ENCODE data around the gene LYSMD2. TPM values are rescaled to one million over a fixed set of nuclear protein-coding genes. Genes with fewer than 3 reads are reported as not detected.

Gene LYSMD2
- total and polyA plus RNA-seq, 2 experiments from 2014 or later, result 6.3 to 6.7 TPM

DNA sequence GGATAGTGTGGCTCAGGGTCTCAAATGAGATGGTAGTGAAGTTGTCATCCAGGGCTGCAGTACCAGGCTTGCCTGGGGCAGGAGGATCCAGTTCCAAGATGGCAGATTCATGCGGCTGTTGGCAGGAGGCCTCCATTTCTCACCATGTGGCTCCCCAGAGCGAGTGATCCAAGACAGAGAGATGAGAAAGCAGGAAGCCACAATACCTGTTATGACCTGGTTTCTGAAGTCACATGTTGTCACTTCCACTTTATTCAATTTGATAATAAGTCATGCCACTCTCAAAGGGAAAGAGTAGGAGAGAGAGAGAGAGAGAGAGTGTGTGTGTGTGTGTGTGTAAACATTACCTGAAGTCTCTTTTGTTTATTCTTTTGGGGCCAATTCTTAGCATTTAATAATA is 44.1 kb upstream of the LYSMD2 start:
- Histone ChIP-seq H3K27ac (no peak overlapping the region), H3K4me2 (ENCODE audit: unreplicated experiment) (no peak overlapping the region), H3K9me2 (ENCODE audit: insufficient read depth) (no peaks in the 10 kb centered on the region), H2AFZ (no peak overlapping the region), H3K9ac (no peak overlapping the region), H3K4me3 (no peak overlapping the region), H4K20me1 (ENCODE audit: insufficient read depth) (no peaks in the 10 kb centered on the region), H3K79me2 (ENCODE audit: insufficient read depth) (no peaks in the 10 kb centered on the region), H3K4me1 (ENCODE audit: insufficient read depth) (no peaks in the 10 kb centered on the region), H3F3A (ENCODE audit: insufficient read depth) (peaks cover 3% of the 10 kb centered on the region; the same call in 1 of the 2 replicates), H3K27me3 (replicated peaks; ENCODE audit: insufficient read depth) (no peaks in the 10 kb centered on the region), H3K36me3 (ENCODE audit: low read depth) (peaks cover 8% of the 10 kb centered on the region; the same call in 1 of the 2 replicates), H3K9me3 (ENCODE audit: low read depth) (no peaks in the 10 kb centered on the region)
- in situ Hi-C loops (cut with MboI), result no loop called here
- DNase-seq, result no peak
- WGBS, 2 experiments (ENCODE audit: low coverage in 1 of 2, low lambda C conversion rate in 2 of 2, missing lambda C conversion rate in 2 of 2), result 70 to 74% methylated on average over 2 of the region's 2 CpGs
- TF ChIP-seq EZH2 (IDR thresholded peaks at IDR 0.05; ENCODE audit: insufficient read depth, poor library complexity, severe bottlenecking) (no peak), EZH2phosphoT487 (IDR thresholded peaks at IDR 0.05; ENCODE audit: insufficient read depth, low read depth) (no peak)

DNA sequence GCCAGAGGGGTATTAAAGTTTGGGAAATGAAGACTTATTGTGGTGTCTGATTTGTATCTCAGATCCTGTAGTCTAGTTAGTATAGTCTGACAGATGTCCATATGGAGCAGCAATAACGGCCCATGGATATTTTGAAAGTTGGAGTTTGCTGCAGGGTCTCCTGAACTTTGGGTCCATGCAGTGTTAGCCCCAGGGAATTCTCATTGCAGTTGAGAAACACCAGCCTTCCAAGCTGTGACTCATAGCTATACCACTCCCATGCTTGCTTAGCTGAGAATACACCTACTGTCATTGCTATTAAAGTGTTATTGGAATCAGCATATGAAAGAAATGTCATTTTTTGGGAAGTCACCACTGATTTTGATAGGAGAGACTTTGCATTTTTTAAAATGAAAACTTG is 43.2 kb upstream of the LYSMD2 start:
- Histone ChIP-seq H3K36me3 (ENCODE audit: low read depth) (peaks cover 8% of the 10 kb centered on the region; the same call in 1 of the 2 replicates), H3F3A (ENCODE audit: insufficient read depth) (peaks cover 3% of the 10 kb centered on the region; the same call in 1 of the 2 replicates), H2AFZ (no peak overlapping the region), H3K4me2 (ENCODE audit: unreplicated experiment) (no peak overlapping the region), H3K9me3 (ENCODE audit: low read depth) (no peaks in the 10 kb centered on the region), H3K9me2 (ENCODE audit: insufficient read depth) (no peaks in the 10 kb centered on the region), H3K4me1 (ENCODE audit: insufficient read depth) (no peaks in the 10 kb centered on the region), H3K4me3 (no peak overlapping the region), H3K9ac (no peak overlapping the region), H4K20me1 (ENCODE audit: insufficient read depth) (no peaks in the 10 kb centered on the region), H3K27me3 (replicated peaks; ENCODE audit: insufficient read depth) (no peaks in the 10 kb centered on the region), H3K27ac (no peak overlapping the region), H3K79me2 (ENCODE audit: insufficient read depth) (no peaks in the 10 kb centered on the region)
- peak; percentile 39 for DNase-seq
- in situ Hi-C loops (cut with MboI), result no loop called here
- WGBS, 2 experiments (ENCODE audit: low coverage in 1 of 2, low lambda C conversion rate in 2 of 2, missing lambda C conversion rate in 2 of 2), result 36 to 43% methylated on average over 1 of the region's 1 CpG
- TF ChIP-seq EZH2phosphoT487 (IDR thresholded peaks at IDR 0.05; ENCODE audit: insufficient read depth, low read depth) (no peak), EZH2 (IDR thresholded peaks at IDR 0.05; ENCODE audit: insufficient read depth, poor library complexity, severe bottlenecking) (no peak)

DNA sequence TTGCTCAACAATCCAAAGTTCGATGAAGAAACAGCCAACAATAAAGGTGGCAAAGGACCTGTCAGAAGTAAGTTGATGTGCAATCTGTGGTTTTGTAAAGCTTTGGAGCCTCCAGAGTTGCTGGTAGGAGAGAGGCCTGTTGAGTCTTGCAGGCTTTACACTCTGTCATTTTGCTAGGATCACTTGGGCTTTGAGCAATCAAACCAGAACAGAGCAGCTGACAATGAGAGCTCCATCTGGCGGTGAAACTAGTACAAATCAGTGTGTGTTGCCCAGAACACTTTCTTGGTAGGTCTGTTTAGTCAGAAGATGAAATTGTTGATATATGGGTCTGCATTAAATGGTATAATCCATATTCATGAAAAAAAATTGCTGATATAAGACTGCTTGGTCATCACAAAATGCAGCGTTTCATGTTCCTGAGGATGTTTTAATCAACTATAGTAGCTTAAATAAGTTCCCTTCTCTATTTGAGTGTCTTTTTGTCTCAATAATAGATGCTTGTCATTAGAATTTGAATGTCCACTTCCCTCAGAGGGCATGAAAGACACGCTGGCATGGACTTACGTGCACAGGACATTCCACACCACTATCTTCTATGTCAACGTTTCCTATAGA is 39.6 kb upstream of the LYSMD2 start:
- Histone ChIP-seq H3K79me2 (ENCODE audit: insufficient read depth) (no peaks in the 10 kb centered on the region), H3F3A (ENCODE audit: insufficient read depth) (peaks cover 3% of the 10 kb centered on the region; the same call in 1 of the 2 replicates), H3K4me1 (ENCODE audit: insufficient read depth) (no peaks in the 10 kb centered on the region), H3K9me3 (ENCODE audit: low read depth) (no peaks in the 10 kb centered on the region), H3K4me3 (no peak overlapping the region), H3K9ac (no peak overlapping the region), H2AFZ (no peak overlapping the region), H3K4me2 (ENCODE audit: unreplicated experiment) (no peak overlapping the region), H3K9me2 (ENCODE audit: insufficient read depth) (no peaks in the 10 kb centered on the region), H3K27ac (no peak overlapping the region), H3K27me3 (replicated peaks; ENCODE audit: insufficient read depth) (no peaks in the 10 kb centered on the region), H4K20me1 (ENCODE audit: insufficient read depth) (no peaks in the 10 kb centered on the region), H3K36me3 (ENCODE audit: low read depth) (peaks cover 2% of the 10 kb centered on the region; the same call in 1 of the 2 replicates)
- peak; percentile 80 for DNase-seq
- 45 to 48% methylated on average over 6 of the region's 6 CpGs for WGBS, 2 experiments (ENCODE audit: low coverage in 1 of 2, low lambda C conversion rate in 2 of 2, missing lambda C conversion rate in 2 of 2)
- in situ Hi-C loops (cut with MboI), result no loop called here
- TF ChIP-seq EZH2phosphoT487 (IDR thresholded peaks at IDR 0.05; ENCODE audit: insufficient read depth, low read depth), result no peak
- no peak for TF ChIP-seq EZH2 (IDR thresholded peaks at IDR 0.05; ENCODE audit: insufficient read depth, poor library complexity, severe bottlenecking)

DNA sequence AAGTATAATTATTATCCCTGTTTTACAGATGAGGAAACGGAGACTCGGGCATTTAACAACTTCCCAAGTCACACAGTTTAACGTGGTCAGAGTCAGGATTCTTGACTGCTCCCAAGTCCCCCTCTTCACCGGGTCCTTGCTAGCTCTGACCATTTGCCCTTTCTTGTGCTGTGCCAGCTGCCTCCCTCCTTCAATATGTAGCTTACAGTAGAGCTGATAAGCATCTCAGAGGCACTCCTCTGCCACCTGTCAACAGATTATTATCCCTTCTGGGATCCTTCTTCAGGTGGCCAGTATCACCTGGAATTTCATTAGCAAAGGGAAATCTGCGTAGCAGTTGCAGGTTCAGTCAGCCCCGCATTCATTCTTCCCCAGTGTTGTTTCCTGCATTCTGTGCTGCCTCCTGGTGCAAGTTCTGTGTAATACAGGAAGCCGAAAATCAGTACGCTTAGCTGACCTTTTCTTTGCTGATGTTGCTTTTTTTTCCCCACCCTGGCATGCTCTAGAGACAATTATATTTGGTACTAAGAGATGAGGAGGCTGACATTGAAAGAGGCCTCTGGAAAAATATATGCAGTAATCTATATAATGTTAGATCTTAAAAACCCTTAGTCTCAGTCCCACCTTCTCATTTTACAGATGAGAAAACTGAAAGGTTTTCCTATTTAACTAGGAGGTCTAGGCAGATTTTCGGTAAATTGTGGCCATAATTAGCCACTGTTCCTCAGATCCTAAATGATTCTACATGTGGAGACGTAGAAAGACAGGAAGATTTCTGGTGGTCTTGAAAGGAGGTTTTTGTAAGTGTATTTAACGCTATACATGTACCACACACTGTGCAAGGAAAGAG is 38.7 kb upstream of the LYSMD2 start:
- H3K4me2 ChIP-seq (ENCODE audit: unreplicated experiment), result no peak overlapping the region
- H3K9me3 ChIP-seq (ENCODE audit: low read depth), result no peaks in the 10 kb centered on the region
- in situ Hi-C loops (cut with MboI), result no loop called here
- no peaks in the 10 kb centered on the region for H3K9me2 ChIP-seq (ENCODE audit: insufficient read depth)
- H3K79me2 ChIP-seq (ENCODE audit: insufficient read depth), result no peaks in the 10 kb centered on the region
- H3K9ac ChIP-seq, result no peak overlapping the region
- no peaks in the 10 kb centered on the region for H3K4me1 ChIP-seq (ENCODE audit: insufficient read depth)
- no peaks in the 10 kb centered on the region for H4K20me1 ChIP-seq (ENCODE audit: insufficient read depth)
- no peaks in the 10 kb centered on the region for H3K27me3 ChIP-seq (replicated peaks; ENCODE audit: insufficient read depth)
- TF ChIP-seq EZH2phosphoT487 (IDR thresholded peaks at IDR 0.05; ENCODE audit: insufficient read depth, low read depth) (no peak), EZH2 (IDR thresholded peaks at IDR 0.05; ENCODE audit: insufficient read depth, poor library complexity, severe bottlenecking) (no peak)
- peak; percentile 61 for DNase-seq
- no peak overlapping the region for H3K4me3 ChIP-seq
- H2AFZ ChIP-seq, result no peak overlapping the region
- no peak overlapping the region for H3K27ac ChIP-seq
- 55 to 56% methylated on average over 11 of the region's 11 CpGs for WGBS, 2 experiments (ENCODE audit: low coverage in 1 of 2, low lambda C conversion rate in 2 of 2, missing lambda C conversion rate in 2 of 2)
- H3K36me3 ChIP-seq (ENCODE audit: low read depth), result no peaks in the 10 kb centered on the region
- H3F3A ChIP-seq (ENCODE audit: insufficient read depth), result peaks cover 3% of the 10 kb centered on the region; the same call in 1 of the 2 replicates
